ENCODE measurements around the gene ALPK3. TPM values are rescaled to one million over a fixed set of nuclear protein-coding genes. Genes with fewer than 3 reads are reported as not detected.

The ALPK3 gene
- total RNA-seq, 2 donors from 2014 or later, result 7.8 to 15.8 TPM

- Histone ChIP-seq H3K4me3 (no peak overlapping the region), H3K9me3 (no peaks in the 10 kb centered on the region), H3K4me1 (peaks cover 6% of the 10 kb centered on the region), H3K27me3 (no peaks in the 10 kb centered on the region), H3K36me3 (replicated peaks in 1 of 2; ENCODE audit: insufficient read depth in 1 of 2, low read depth in 2 of 2) (no peaks in the 10 kb centered on the region), H3K27ac (no peak overlapping the region)
- intact Hi-C loops (cut with DNase I), result no loop called here
- TF ChIP-seq CTCF (IDR thresholded peaks at IDR 0.05) (no peak), POLR2A (IDR thresholded peaks at IDR 0.05) (no peak)
- no peak for DNase-seq
- no peak for ATAC-seq
- 74 to 83% methylated on average over 2 of the region's 2 CpGs for WGBS, 2 donors
These were observed 86.6 kb downstream of the ALPK3 start for GRCh38 chr15:84903751-84904150.

- no peak overlapping the region for H3K4me3 ChIP-seq
- no peak overlapping the region for H3K27ac ChIP-seq
- intact Hi-C loops (cut with DNase I), result no loop called here
- peaks cover 6% of the 10 kb centered on the region for H3K4me1 ChIP-seq
- no peak for ATAC-seq
- TF ChIP-seq CTCF (IDR thresholded peaks at IDR 0.05), result no peak
- TF ChIP-seq POLR2A (IDR thresholded peaks at IDR 0.05), result no peak
- 89 to 94% methylated on average over 2 of the region's 2 CpGs for WGBS, 2 donors
- no peaks in the 10 kb centered on the region for H3K27me3 ChIP-seq
- H3K36me3 ChIP-seq (replicated peaks in 1 of 2; ENCODE audit: insufficient read depth in 1 of 2, low read depth in 2 of 2), result no peaks in the 10 kb centered on the region
- H3K9me3 ChIP-seq, result no peaks in the 10 kb centered on the region
- no peak for DNase-seq
These were observed 87.3 kb downstream of the ALPK3 start for GRCh38 chr15:84904419-84904818.

GRCh38 chr15:84905016-84905916 lies 88.1 kb downstream of the ALPK3 start:
- H3K4me1 ChIP-seq, result peaks cover 8% of the 10 kb centered on the region
- TF ChIP-seq POLR2A (IDR thresholded peaks at IDR 0.05), result no peak
- no peak for TF ChIP-seq CTCF (IDR thresholded peaks at IDR 0.05)
- no peak for ATAC-seq
- no peaks in the 10 kb centered on the region for H3K36me3 ChIP-seq (replicated peaks in 1 of 2; ENCODE audit: insufficient read depth in 1 of 2, low read depth in 2 of 2)
- no peaks in the 10 kb centered on the region for H3K27me3 ChIP-seq
- H3K27ac ChIP-seq, result no peak overlapping the region
- WGBS, 2 donors, result 88 to 95% methylated on average over 10 to 15 of the region's 15 CpGs
- H3K9me3 ChIP-seq, result no peaks in the 10 kb centered on the region
- no peak for DNase-seq
- intact Hi-C loops (cut with DNase I), result no loop called here
- no peak overlapping the region for H3K4me3 ChIP-seq

- H3K36me3 ChIP-seq (replicated peaks in 1 of 2; ENCODE audit: insufficient read depth in 1 of 2, low read depth in 2 of 2), result no peaks in the 10 kb centered on the region
- H3K27me3 ChIP-seq, result no peaks in the 10 kb centered on the region
- DNase-seq (no peak), ATAC-seq (no peak)
- TF ChIP-seq POLR2A (IDR thresholded peaks at IDR 0.05), result no peak
- TF ChIP-seq CTCF (IDR thresholded peaks at IDR 0.05), result no peak
- intact Hi-C loops (cut with DNase I), result no loop called here
- no peak overlapping the region for H3K27ac ChIP-seq
- 92 to 97% methylated on average over 4 of the region's 4 CpGs for WGBS, 2 donors
- H3K9me3 ChIP-seq, result no peaks in the 10 kb centered on the region
- H3K4me1 ChIP-seq, result peaks cover 33% of the 10 kb centered on the region
- H3K4me3 ChIP-seq, result no peak overlapping the region
These were observed 90.6 kb downstream of the ALPK3 start for GRCh38 chr15:84907731-84908130.

GRCh38 chr15:84908564-84908963 lies 91.4 kb downstream of the ALPK3 start:
- 63 to 70% methylated on average over 13 of the region's 13 CpGs for WGBS, 2 donors
- no peak for ATAC-seq
- Histone ChIP-seq H3K36me3 (replicated peaks in 1 of 2; ENCODE audit: insufficient read depth in 1 of 2, low read depth in 2 of 2) (no peaks in the 10 kb centered on the region), H3K9me3 (no peaks in the 10 kb centered on the region), H3K27ac (peak overlapping the region in 1 of 4 donors; percentile 38), H3K4me3 (no peak overlapping the region), H3K27me3 (no peaks in the 10 kb centered on the region), H3K4me1 (peaks cover 41% of the 10 kb centered on the region)
- DNase-seq, result no peak
- intact Hi-C loops (cut with DNase I), result no loop called here
- no peak for TF ChIP-seq CTCF (IDR thresholded peaks at IDR 0.05)
- no peak for TF ChIP-seq POLR2A (IDR thresholded peaks at IDR 0.05)
